Vagina (tissue), 2 donors: ENCODE data around the gene HES4.

Experiments used
- CTCF ChIP-seq, 3 experiments: fragments of 450-650 bp in 2 of 3; fragments of 200-600 bp in 1 of 3; sonication (generic) in 1 of 3; IDR thresholded peaks; one replicate each; pipeline ENCODE4 v1.5.1; 2017 to 2019; ENCODE audit warnings: antibody characterized with exemption in 3 of 3, mild to moderate bottlenecking in 2 of 3, moderate library complexity in 2 of 3
- POLR2A ChIP-seq, 2 donors: fragments of 450-650 bp; IDR thresholded peaks; one replicate each; pipeline ENCODE4 v1.6.1; 2017; ENCODE audit warnings: antibody characterized with exemption in 2 of 2, mild to moderate bottlenecking in 2 of 2, moderate library complexity in 2 of 2
- POLR2AphosphoS5 ChIP-seq, 2 donors: sonication (generic); formaldehyde crosslinking; IDR thresholded peaks; one replicate each; pipeline ENCODE4 v1.9.0; 2017; ENCODE audit warnings: antibody characterized with exemption in 2 of 2, mild to moderate bottlenecking in 2 of 2, low read depth in 1 of 2; ENCODE audit not compliant: insufficient read depth in 1 of 2

- no peak for TF ChIP-seq CTCF (IDR thresholded peaks at IDR 0.05)
- no peak for TF ChIP-seq POLR2A (IDR thresholded peaks at IDR 0.05)
- peak in 1 of 2 donors; percentile 12 for TF ChIP-seq POLR2AphosphoS5 (IDR thresholded peaks at IDR 0.05; ENCODE audit: insufficient read depth in 1 of 2, low read depth in 1 of 2)
Measured at GRCh38 chr1:997993-998744, 1.7 kb downstream of the HES4 start.
